Esophagus (tissue), 2 donors: ENCODE data around the gene SND1. TPM values are rescaled to one million over a fixed set of nuclear protein-coding genes. Genes with fewer than 3 reads are reported as not detected.

Experiments used
- H3K27ac ChIP-seq, 2 donors: one replicate each; pipeline ENCODE4 v1.5.1; 2013; ENCODE audit warnings: low read depth in 2 of 2, mild to moderate bottlenecking in 2 of 2, inconsistent platforms in 1 of 2, low read length in 1 of 2, moderate library complexity in 1 of 2
- H3K27me3 ChIP-seq, 2 donors: one replicate each; pipeline ENCODE4 v1.6.1; 2013; ENCODE audit warnings: low read length in 2 of 2, control low read depth in 1 of 2, mild to moderate bottlenecking in 1 of 2; ENCODE audit not compliant: insufficient read depth in 2 of 2, control insufficient read depth in 1 of 2
- H3K36me3 ChIP-seq, 2 donors: one replicate each; pipeline ENCODE4 v1.6.1; 2013; ENCODE audit warnings: low read length in 1 of 2; ENCODE audit not compliant: control insufficient read depth in 2 of 2, insufficient read depth in 2 of 2
- H3K4me1 ChIP-seq, 2 donors: one replicate each; pipeline ENCODE4 v1.6.1; 2013; ENCODE audit warnings: low read length in 1 of 2; ENCODE audit not compliant: control insufficient read depth in 2 of 2, insufficient read depth in 2 of 2
- H3K4me3 ChIP-seq, 2 donors: one replicate each; pipeline ENCODE4 v1.5.1; 2013; ENCODE audit warnings: low read length in 2 of 2, mild to moderate bottlenecking in 2 of 2, low read depth in 1 of 2, moderate library complexity in 1 of 2
- H3K9me3 ChIP-seq, 2 donors: one replicate each; pipeline ENCODE4 v1.6.1; 2013; ENCODE audit warnings: mild to moderate bottlenecking in 2 of 2, low read depth in 1 of 2, low read length in 1 of 2, moderate library complexity in 1 of 2; ENCODE audit not compliant: control insufficient read depth in 2 of 2, insufficient read depth in 1 of 2
- WGBS, 2 donors: extraction: QIAGEN DNeasy Blood & Tissue Kit; methylation state at CpG; one replicate each; pipeline ENCODE4 v1.1.7; 2013; 5-methylcytosine and 5-hydroxymethylcytosine counted together
- polyA plus RNA-seq, 2 donors: library from polyadenylated mRNA; stranded (reverse); fragments of 200-250 nt; gene quantifications; one replicate each; pipeline ENCODE4 v1.2.3, GENCODE V29; 2013
- donor health status: healthy with polysubstance abuse.
- donor health status: Bipolar disorder and iron deficiency.

SND1 gene
- polyA plus RNA-seq, 2 donors = 23.1 to 44.4 TPM

GRCh38 chr7:127930341-127931328, 278.6 kb downstream of the SND1 start:
- H3K9me3 ChIP-seq = no peaks in the 10 kb centered on the region
- H3K36me3 ChIP-seq = peaks cover 4 to 11% of the 10 kb centered on the region in 2 donors
- 75 to 94% methylated on average over 3 of the region's 3 CpGs for WGBS, 2 donors
- H3K27me3 ChIP-seq = no peaks in the 10 kb centered on the region
- H3K27ac ChIP-seq = no peak overlapping the region
- no peak overlapping the region for H3K4me3 ChIP-seq
- H3K4me1 ChIP-seq = no peaks in the 10 kb centered on the region

GRCh38 chr7:127932076-127932475, 280.1 kb downstream of the SND1 start:
- H3K27ac ChIP-seq = no peak overlapping the region
- WGBS, 2 donors = 97 to 100% methylated on average over 1 of the region's 1 CpG

GRCh38 chr7:127932496-127932895, 280.5 kb downstream of the SND1 start:
- Histone ChIP-seq H3K4me3 (no peak overlapping the region), H3K4me1 (no peaks in the 10 kb centered on the region), H3K36me3 (peaks cover 4 to 11% of the 10 kb centered on the region in 2 donors), H3K9me3 (no peaks in the 10 kb centered on the region), H3K27ac (no peak overlapping the region), H3K27me3 (no peaks in the 10 kb centered on the region)
- WGBS, 2 donors = 61 to 97% methylated on average over 1 of the region's 1 CpG

More at GRCh38 chr7:127932076-127932475, 280.1 kb downstream of the SND1 start:
- Histone ChIP-seq H3K4me1 (no peaks in the 10 kb centered on the region), H3K9me3 (no peaks in the 10 kb centered on the region), H3K4me3 (no peak overlapping the region), H3K36me3 (peaks cover 4 to 11% of the 10 kb centered on the region in 2 donors), H3K27me3 (no peaks in the 10 kb centered on the region)

GRCh38 chr7:127933146-127933545, 281.2 kb downstream of the SND1 start:
- H3K4me1 ChIP-seq = no peaks in the 10 kb centered on the region
- H3K9me3 ChIP-seq = no peaks in the 10 kb centered on the region
- peaks cover 4 to 11% of the 10 kb centered on the region in 2 donors for H3K36me3 ChIP-seq
- H3K27ac ChIP-seq = no peak overlapping the region
- WGBS, 2 donors = 85 to 89% methylated on average over 4 of the region's 4 CpGs
- H3K4me3 ChIP-seq = no peak overlapping the region
- no peaks in the 10 kb centered on the region for H3K27me3 ChIP-seq

- Histone ChIP-seq H3K9me3 (no peaks in the 10 kb centered on the region), H3K36me3 (peaks cover 0 to 6% of the 10 kb centered on the region in 2 donors), H3K27ac (no peak overlapping the region), H3K4me3 (no peak overlapping the region), H3K4me1 (no peaks in the 10 kb centered on the region), H3K27me3 (no peaks in the 10 kb centered on the region)
- 95 to 96% methylated on average over 5 of the region's 5 CpGs for WGBS, 2 donors
Observed at GRCh38 chr7:127934711-127935110, 282.7 kb downstream of the SND1 start.

GRCh38 chr7:127935847-127936376, 283.9 kb downstream of the SND1 start:
- 78 to 86% methylated on average over 6 of the region's 6 CpGs for WGBS, 2 donors
- no peak overlapping the region for H3K27ac ChIP-seq
- H3K27me3 ChIP-seq = no peaks in the 10 kb centered on the region
- peaks cover 0 to 2% of the 10 kb centered on the region in 2 donors for H3K36me3 ChIP-seq
- H3K4me3 ChIP-seq = no peak overlapping the region
- no peaks in the 10 kb centered on the region for H3K4me1 ChIP-seq
- no peaks in the 10 kb centered on the region for H3K9me3 ChIP-seq

GRCh38 chr7:127937066-127937680, 285.2 kb downstream of the SND1 start:
- H3K9me3 ChIP-seq = no peaks in the 10 kb centered on the region
- WGBS, 2 donors = 72 to 93% methylated on average over 3 of the region's 3 CpGs
- H3K27me3 ChIP-seq = no peaks in the 10 kb centered on the region
- H3K4me1 ChIP-seq = no peaks in the 10 kb centered on the region
- H3K4me3 ChIP-seq = no peak overlapping the region
- peaks cover 0 to 2% of the 10 kb centered on the region in 2 donors for H3K36me3 ChIP-seq
- H3K27ac ChIP-seq = no peak overlapping the region

- Histone ChIP-seq H3K27ac (no peak overlapping the region), H3K9me3 (no peaks in the 10 kb centered on the region)
- 85% methylated on average over 2 of the region's 2 CpGs for WGBS, 2 donors
Observed at GRCh38 chr7:127938588-127938987, 286.6 kb downstream of the SND1 start.

GRCh38 chr7:127940381-127941160, 288.6 kb downstream of the SND1 start:
- no peak overlapping the region for H3K27ac ChIP-seq
- H3K9me3 ChIP-seq = no peaks in the 10 kb centered on the region
- no peaks in the 10 kb centered on the region for H3K4me1 ChIP-seq
- H3K36me3 ChIP-seq = peaks cover 2% of the 10 kb centered on the region in 2 donors
- WGBS, 2 donors = 85 to 92% methylated on average over 5 of the region's 5 CpGs
- H3K27me3 ChIP-seq = no peaks in the 10 kb centered on the region
- H3K4me3 ChIP-seq = no peak overlapping the region

More at GRCh38 chr7:127938588-127938987, 286.6 kb downstream of the SND1 start:
- H3K27me3 ChIP-seq = no peaks in the 10 kb centered on the region
- H3K4me1 ChIP-seq = no peaks in the 10 kb centered on the region
- H3K4me3 ChIP-seq = no peak overlapping the region
- peaks cover 2% of the 10 kb centered on the region in 2 donors for H3K36me3 ChIP-seq
